Hepatocyte (in vitro differentiated cells): ENCODE results near the gene GJC1.

Experiments
- CTCF ChIP-seq: fragments of 200-600 bp; sonication (generic); IDR thresholded peaks from 2 replicates; pipeline ENCODE4 v1.5.1; 2016; ENCODE audit warnings: antibody characterized with exemption, mild to moderate bottlenecking; ENCODE audit not compliant: poor library complexity
- EZH2 ChIP-seq: fragments of 200-600 bp; sonication (generic); IDR thresholded peaks from 2 replicates; pipeline ENCODE4 v1.6.1; 2016; ENCODE audit warnings: antibody characterized with exemption, mild to moderate bottlenecking, borderline replicate concordance
- EZH2phosphoT487 ChIP-seq: fragments of 200-600 bp; sonication (generic); IDR thresholded peaks from one replicate; pipeline ENCODE4 v1.6.1; 2018; ENCODE audit warnings: antibody characterized with exemption, mild to moderate bottlenecking, low read depth, moderate library complexity; ENCODE audit not compliant: unreplicated experiment, severe bottlenecking

GRCh38 chr17:44797802-44798201 lies 32.3 kb downstream of the GJC1 start:
- TF ChIP-seq CTCF (no peak), EZH2 (no peak), EZH2phosphoT487 (no peak)
